ENCODE measurements around the gene MEN1. TPM values are rescaled to one million over a fixed set of nuclear protein-coding genes. Genes with fewer than 3 reads are reported as not detected.

Gene MEN1
- total RNA-seq, 1 experiment from 2014 or later, result 32.7 TPM

DNA sequence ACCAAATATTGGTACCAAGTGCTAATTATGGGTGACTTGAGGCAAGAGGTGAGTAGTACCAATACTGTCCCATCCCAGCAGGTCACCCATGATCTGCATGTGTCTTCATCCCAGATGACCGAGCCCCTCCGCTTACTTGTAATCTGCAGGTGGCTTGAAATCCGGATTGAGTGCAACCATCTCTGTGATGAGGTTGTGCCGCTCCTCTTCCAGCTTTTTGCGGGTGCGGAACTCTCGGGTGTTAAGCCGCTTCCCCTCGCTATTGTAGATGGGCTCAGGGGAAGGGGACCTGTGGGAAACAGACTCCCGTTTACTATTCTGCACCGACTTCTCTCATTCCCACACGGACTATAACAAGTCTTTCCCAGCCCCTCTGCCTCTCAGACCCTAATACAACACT lies 40.2 kb downstream of the MEN1 start:
- no peaks in the 10 kb centered on the region for H3K4me1 ChIP-seq
- Mint-ChIP-seq H3K4me3 (ENCODE audit: unreplicated experiment) (no peak overlapping the region), H3K36me3 (ENCODE audit: insufficient read depth, unreplicated experiment) (peaks cover 100% of the 10 kb centered on the region), H3K9me3 (ENCODE audit: unreplicated experiment) (no peaks in the 10 kb centered on the region), H3K27ac (ENCODE audit: unreplicated experiment) (no peak overlapping the region), H3K27me3 (ENCODE audit: insufficient read depth, unreplicated experiment) (no peaks in the 10 kb centered on the region), H3K4me1 (ENCODE audit: low read depth, unreplicated experiment) (no peaks in the 10 kb centered on the region)
- intact Hi-C loops (cut with micrococcal nuclease; ENCODE audit: unreplicated experiment), result loop anchor here (10.0 kb wide), 1 partner anchor 345 kb away; the partner anchor contains the start of genes TM7SF2 and ZNHIT2
- no TSS peak for BruUV-seq (replicated peaks)
- ChIA-PET POLR2A (interaction anchor here (0.5 to 1.6 kb wide), 2 partner anchors 9 to 37 kb away, joined by 3 to 13 read pairs; no protein-coding TSS in a partner anchor), CTCF (no interaction called here)
- TF ChIP-seq, protein P1, sequence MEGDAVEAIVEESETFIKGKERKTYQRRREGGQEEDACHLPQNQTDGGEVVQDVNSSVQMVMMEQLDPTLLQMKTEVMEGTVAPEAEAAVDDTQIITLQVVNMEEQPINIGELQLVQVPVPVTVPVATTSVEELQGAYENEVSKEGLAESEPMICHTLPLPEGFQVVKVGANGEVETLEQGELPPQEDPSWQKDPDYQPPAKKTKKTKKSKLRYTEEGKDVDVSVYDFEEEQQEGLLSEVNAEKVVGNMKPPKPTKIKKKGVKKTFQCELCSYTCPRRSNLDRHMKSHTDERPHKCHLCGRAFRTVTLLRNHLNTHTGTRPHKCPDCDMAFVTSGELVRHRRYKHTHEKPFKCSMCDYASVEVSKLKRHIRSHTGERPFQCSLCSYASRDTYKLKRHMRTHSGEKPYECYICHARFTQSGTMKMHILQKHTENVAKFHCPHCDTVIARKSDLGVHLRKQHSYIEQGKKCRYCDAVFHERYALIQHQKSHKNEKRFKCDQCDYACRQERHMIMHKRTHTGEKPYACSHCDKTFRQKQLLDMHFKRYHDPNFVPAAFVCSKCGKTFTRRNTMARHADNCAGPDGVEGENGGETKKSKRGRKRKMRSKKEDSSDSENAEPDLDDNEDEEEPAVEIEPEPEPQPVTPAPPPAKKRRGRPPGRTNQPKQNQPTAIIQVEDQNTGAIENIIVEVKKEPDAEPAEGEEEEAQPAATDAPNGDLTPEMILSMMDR (IDR thresholded peaks at IDR 0.05; ENCODE audit: insufficient read depth in 1 of 2, low read depth in 1 of 2, low read length in 1 of 2, severe bottlenecking in 1 of 2, unreplicated experiment in 1 of 2), result no peak
- peaks cover 38% of the 10 kb centered on the region for H3K36me3 ChIP-seq (ENCODE audit: control insufficient read depth, insufficient read depth, low read length)
- no peak overlapping the region for H3K4me3 ChIP-seq (ENCODE audit: low read depth, low read length)
- DNase-seq, result peak in 1 of 2 experiments; percentile 31
- no peaks in the 10 kb centered on the region for H3K9me3 ChIP-seq
- no peaks in the 10 kb centered on the region for H3K27me3 ChIP-seq (replicated peaks; ENCODE audit: control insufficient read depth, insufficient read depth, low read length)

DNA sequence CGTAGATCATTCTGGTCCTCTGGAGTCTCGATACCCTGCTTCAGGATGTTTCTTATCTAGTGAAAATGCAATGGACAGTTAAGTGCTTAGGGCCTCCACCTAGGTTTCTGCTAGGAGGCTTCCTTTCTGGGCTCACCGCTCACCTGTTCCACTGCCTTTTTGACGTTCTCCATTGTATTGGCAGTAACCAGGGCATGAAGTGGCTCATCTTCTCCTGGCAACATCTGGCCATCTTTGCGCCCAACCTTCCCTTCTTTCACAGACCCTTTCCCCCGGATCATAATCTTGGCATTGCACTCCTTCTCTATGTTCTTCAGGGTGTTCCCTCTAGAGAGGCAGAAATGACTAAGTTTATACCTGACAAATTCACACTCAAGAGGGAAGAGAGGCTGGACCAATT lies 41.1 kb downstream of the MEN1 start:
- Mint-ChIP-seq H3K4me3 (ENCODE audit: unreplicated experiment) (no peak overlapping the region), H3K27me3 (ENCODE audit: insufficient read depth, unreplicated experiment) (no peaks in the 10 kb centered on the region), H3K27ac (ENCODE audit: unreplicated experiment) (peak overlapping the region; percentile 2), H3K36me3 (ENCODE audit: insufficient read depth, unreplicated experiment) (peaks cover 100% of the 10 kb centered on the region), H3K9me3 (ENCODE audit: unreplicated experiment) (no peaks in the 10 kb centered on the region), H3K4me1 (ENCODE audit: low read depth, unreplicated experiment) (no peaks in the 10 kb centered on the region)
- Histone ChIP-seq H3K9me3 (no peaks in the 10 kb centered on the region), H3K4me1 (no peaks in the 10 kb centered on the region), H3K27me3 (replicated peaks; ENCODE audit: control insufficient read depth, insufficient read depth, low read length) (no peaks in the 10 kb centered on the region), H3K36me3 (ENCODE audit: control insufficient read depth, insufficient read depth, low read length) (peaks cover 40% of the 10 kb centered on the region), H3K4me3 (ENCODE audit: low read depth, low read length) (no peak overlapping the region)
- ChIA-PET POLR2A (interaction anchor here (1.6 kb wide), 1 partner anchor 10 kb away, joined by 13 read pairs; no protein-coding TSS in a partner anchor), CTCF (no interaction called here)
- no peak for DNase-seq
- TF ChIP-seq, protein P1 (IDR thresholded peaks at IDR 0.05; ENCODE audit: insufficient read depth in 1 of 2, low read depth in 1 of 2, low read length in 1 of 2, severe bottlenecking in 1 of 2, unreplicated experiment in 1 of 2), result no peak
- no TSS peak for BruUV-seq (replicated peaks)
- intact Hi-C loops (cut with micrococcal nuclease; ENCODE audit: unreplicated experiment), result no loop called here

DNA sequence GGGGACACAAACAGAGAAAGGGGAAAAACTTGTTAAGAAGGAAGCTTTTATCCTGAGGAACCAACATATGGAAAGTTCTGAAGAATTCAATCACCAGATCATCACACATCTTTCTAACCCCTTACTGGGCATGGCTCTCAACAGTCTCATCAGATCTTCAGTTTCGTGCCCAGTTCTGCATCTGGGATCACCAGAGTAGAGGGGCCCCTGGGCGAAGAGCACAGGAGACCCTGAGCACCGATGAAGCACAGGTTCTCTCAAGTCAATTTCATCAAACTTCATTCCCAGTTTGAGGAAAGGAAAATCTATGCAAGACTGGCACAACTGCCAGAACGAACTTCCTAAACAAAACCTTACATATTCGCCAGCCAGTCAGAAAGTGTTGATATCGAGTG lies 42.1 kb downstream of the MEN1 start:
- H3K4me3 Mint-ChIP-seq (ENCODE audit: unreplicated experiment), result no peak overlapping the region
- H3K36me3 Mint-ChIP-seq (ENCODE audit: insufficient read depth, unreplicated experiment), result peaks cover 100% of the 10 kb centered on the region
- BruUV-seq (replicated peaks), result no TSS peak
- H3K9me3 Mint-ChIP-seq (ENCODE audit: unreplicated experiment), result no peaks in the 10 kb centered on the region
- Histone ChIP-seq H3K4me3 (ENCODE audit: low read depth, low read length) (no peak overlapping the region), H3K36me3 (ENCODE audit: control insufficient read depth, insufficient read depth, low read length) (peaks cover 38% of the 10 kb centered on the region), H3K4me1 (no peaks in the 10 kb centered on the region), H3K27me3 (replicated peaks; ENCODE audit: control insufficient read depth, insufficient read depth, low read length) (no peaks in the 10 kb centered on the region), H3K9me3 (no peaks in the 10 kb centered on the region)
- TF ChIP-seq, protein P1 (IDR thresholded peaks at IDR 0.05; ENCODE audit: insufficient read depth in 1 of 2, low read depth in 1 of 2, low read length in 1 of 2, severe bottlenecking in 1 of 2, unreplicated experiment in 1 of 2), result no peak
- intact Hi-C loops (cut with micrococcal nuclease; ENCODE audit: unreplicated experiment), result no loop called here
- H3K27me3 Mint-ChIP-seq (ENCODE audit: insufficient read depth, unreplicated experiment), result no peaks in the 10 kb centered on the region
- DNase-seq, result no peak
- no peak overlapping the region for H3K27ac Mint-ChIP-seq (ENCODE audit: unreplicated experiment)
- H3K4me1 Mint-ChIP-seq (ENCODE audit: low read depth, unreplicated experiment), result no peaks in the 10 kb centered on the region
- ChIA-PET CTCF (no interaction called here), POLR2A (interaction anchor here (1.6 kb wide), 1 partner anchor 11 kb away, joined by 13 read pairs; no protein-coding TSS in a partner anchor)

Data from Caco-2 (cell line).